Measurements from ENCODE around the gene TTLL11. TPM values are rescaled to one million over a fixed set of nuclear protein-coding genes. Genes with fewer than 3 reads are reported as not detected.

The TTLL11 gene
- total and polyA plus RNA-seq, 2 of the 8 experiments (the other 6 are each of a cell fraction or from before 2014, with no cell fraction given) = 0.56 to 0.80 TPM

GRCh38 chr9:121921444-121921843 is 171.7 kb downstream of the TTLL11 start:
- no peaks in the 10 kb centered on the region; the same call in 1 of the 2 replicates for H3K23me2 ChIP-seq (ENCODE audit: low read depth, low read length)
- no peaks in the 10 kb centered on the region for H3K36me3 ChIP-seq (ENCODE audit: control insufficient read depth in 2 of 4, insufficient read depth in 4 of 4, low read length in 3 of 4)
- H4K20me1 ChIP-seq (replicated peaks in 1 of 2; ENCODE audit: control insufficient read depth in 1 of 2, insufficient read depth in 2 of 2, low read length in 2 of 2) = no peaks in the 10 kb centered on the region
- ChIA-PET POLR2A (ENCODE audit: partially characterized antibody) (no interaction called here), CTCF (ENCODE audit: partially characterized antibody) (interaction anchor here (0.7 to 4.4 kb wide), 4 partner anchors 9 to 266 kb away, joined by 3 to 20 read pairs (median 4); no protein-coding TSS in a partner anchor)
- H3K18ac ChIP-seq (ENCODE audit: extremely low read depth, low read length) = no peak overlapping the region
- no peak overlapping the region for H2BK12ac ChIP-seq (ENCODE audit: low read depth, low read length)
- no peak overlapping the region for H3K14ac ChIP-seq (ENCODE audit: insufficient read length)
- DNase-seq (ENCODE audit: low read depth in 1 of 2, low spot score in 2 of 2) (no peak), FAIRE-seq (no peak)
- no peak overlapping the region for H3K56ac ChIP-seq (replicated peaks; ENCODE audit: insufficient read length, low read depth, low read length)
- H3K4me3 ChIP-seq (ENCODE audit: extremely low read depth in 1 of 4, insufficient read depth in 2 of 4, low read depth in 3 of 4, low read length in 4 of 4) = no peak overlapping the region
- H4K5ac ChIP-seq (ENCODE audit: insufficient read length, low read depth, low read length) = no peak overlapping the region
- no peak overlapping the region for H2BK120ac ChIP-seq (replicated peaks; ENCODE audit: low read depth, low read length)
- no peaks in the 10 kb centered on the region; a peak in 2 of 7 replicates for H3K27me3 ChIP-seq (replicated peaks in 1 of 4; ENCODE audit: control insufficient read depth in 3 of 4, extremely low read depth in 1 of 4, insufficient read depth in 3 of 4, low read length in 3 of 4)
- H3K79me2 ChIP-seq (ENCODE audit: control insufficient read depth in 1 of 2, insufficient read depth in 2 of 2, low read length in 2 of 2) = no peaks in the 10 kb centered on the region
- no peak overlapping the region for H2AFZ ChIP-seq (ENCODE audit: low read length)
- no peaks in the 10 kb centered on the region for H3K79me1 ChIP-seq (ENCODE audit: low read depth, low read length)
- no peak overlapping the region for H4K8ac ChIP-seq (ENCODE audit: extremely low read depth, insufficient read depth, low read length)
- no peak overlapping the region for H3K27ac ChIP-seq (ENCODE audit: low read depth, low read length)
- no peak overlapping the region for H3K23ac ChIP-seq (ENCODE audit: insufficient read length)
- no peak overlapping the region for H2BK15ac ChIP-seq (ENCODE audit: low read length)
- no peaks in the 10 kb centered on the region for H3K9me3 ChIP-seq (ENCODE audit: insufficient read depth in 2 of 2, low read depth in 1 of 2, low read length in 1 of 2)
- no peaks in the 10 kb centered on the region; a peak in 1 of 7 replicates for H3K4me1 ChIP-seq (replicated peaks in 1 of 4; ENCODE audit: control insufficient read depth in 3 of 4, insufficient read depth in 4 of 4, low read length in 3 of 4)
- no peak overlapping the region for H3K9ac ChIP-seq (replicated peaks in 1 of 4; ENCODE audit: extremely low read depth in 1 of 4, low read depth in 3 of 4, low read length in 3 of 4)
- H2AK5ac ChIP-seq (ENCODE audit: low read depth, low read length) = no peak overlapping the region
- H4K91ac ChIP-seq (replicated peaks; ENCODE audit: insufficient read length, low read length) = no peak overlapping the region
- WGBS, 2 experiments (ENCODE audit: extremely low coverage in 1 of 2, insufficient coverage in 1 of 2, insufficient read length in 1 of 2, insufficient replicate concordance in 2 of 2, low coverage in 1 of 2, low lambda C conversion rate in 2 of 2, missing lambda C conversion rate in 1 of 2) = 79% methylated on average over 1 of the region's 1 CpG; no CpG with 5 or more reads in 1 of the 2 experiments
- no peak overlapping the region for H3K4ac ChIP-seq (replicated peaks; ENCODE audit: insufficient read length, low read depth, low read length)
- H2BK20ac ChIP-seq (ENCODE audit: low read length) = no peak overlapping the region
- no peak overlapping the region for H3K4me2 ChIP-seq (ENCODE audit: insufficient read depth in 1 of 2, low read depth in 2 of 2, low read length in 2 of 2)
- no peak overlapping the region for H2BK5ac ChIP-seq (ENCODE audit: low read depth, low read length)
- TF ChIP-seq ASH2L (IDR thresholded peaks at IDR 0.05; ENCODE audit: low read length) (no peak), SAP30 (IDR thresholded peaks at IDR 0.05; ENCODE audit: insufficient read depth, insufficient replicate concordance, low read length) (no peak), KDM4A (IDR thresholded peaks at IDR 0.05; ENCODE audit: low read depth, low read length, severe bottlenecking) (no peak), EGR1 (IDR thresholded peaks at IDR 0.05; ENCODE audit: borderline replicate concordance, low read depth, low read length) (no peak), PHF8 (conservative IDR thresholded peaks at IDR 0.05; ENCODE audit: low read depth, low read length) (no peak), CEBPB (IDR thresholded peaks at IDR 0.05; ENCODE audit: low read depth, low read length) (no peak), NANOG (IDR thresholded peaks at IDR 0.05; ENCODE audit: insufficient read depth, low read depth, low read length, poor library complexity, severe bottlenecking) (no peak), FOSL1 (IDR thresholded peaks at IDR 0.05; ENCODE audit: insufficient read depth, low read depth, low read length) (no peak), BCL11A (IDR thresholded peaks at IDR 0.05; ENCODE audit: low read depth in 2 of 2, low read length in 2 of 2) (no peak), POU5F1 (IDR thresholded peaks at IDR 0.05; ENCODE audit: low read depth, low read length) (no peak), SRF (IDR thresholded peaks at IDR 0.05; ENCODE audit: low read depth, low read length) (no peak), KDM5A (IDR thresholded peaks at IDR 0.05; ENCODE audit: low read length) (no peak), CBX8 (IDR thresholded peaks at IDR 0.05; ENCODE audit: borderline replicate concordance, low read depth, low read length) (no peak), TBP (IDR thresholded peaks at IDR 0.05; ENCODE audit: low read depth, low read length) (no peak), CREB1 (IDR thresholded peaks at IDR 0.05) (no peak)

Data from H1 (cell line).